Kidney (tissue), 14 donors: ENCODE data around the gene MSI2. TPM values are rescaled to one million over a fixed set of nuclear protein-coding genes. Genes with fewer than 3 reads are reported as not detected.
A peak's percentile ranks its signal among the peaks of the same experiment; 100 is the strongest.

ENCODE experiments used
- DNase-seq, 5 donors: peaks; one replicate each; pipeline ENCODE4 v3.0.0-alpha.2; 2013 to 2020
- FAIRE-seq: peaks from 2 replicates; lab custom pipeline; 2012; peaks lifted over from hg19 to GRCh38; lab: Jason Lieb, UNC
- H3K27ac ChIP-seq, 2 donors: one replicate each; pipeline ENCODE4 v1.7.0; 2013; ENCODE audit warnings: low read depth in 2 of 2, low read length in 2 of 2, inconsistent platforms in 1 of 2
- H3K27me3 ChIP-seq: one replicate; pipeline ENCODE4 v1.7.1; 2013; ENCODE audit warnings: low read length, inconsistent platforms; ENCODE audit not compliant: control insufficient read depth, insufficient read depth
- H3K36me3 ChIP-seq, 3 donors: one replicate each; pipeline versions ENCODE4 v1.7.0 to v1.7.1; 2013; ENCODE audit warnings: low read length in 3 of 3, control low read depth in 1 of 3, inconsistent platforms in 1 of 3; ENCODE audit not compliant: insufficient read depth in 3 of 3, control insufficient read depth in 2 of 3
- H3K4me1 ChIP-seq, 3 donors: one replicate each; pipeline versions ENCODE4 v1.7.0 to v1.7.1; 2013; ENCODE audit warnings: low read length in 3 of 3, inconsistent platforms in 1 of 3, low read depth in 1 of 3; ENCODE audit not compliant: control insufficient read depth in 2 of 3, insufficient read depth in 2 of 3
- H3K4me3 ChIP-seq, 3 donors: one replicate each; pipeline versions ENCODE4 v1.7.0 to v1.8.1; 2013; ENCODE audit warnings: low read length in 3 of 3, control low read depth in 1 of 3, inconsistent platforms in 1 of 3
- H3K9ac ChIP-seq, 3 donors: one replicate each; pipeline versions ENCODE4 v1.7.0 to v1.7.1; 2013; ENCODE audit warnings: low read length in 3 of 3, control low read depth in 1 of 3, inconsistent platforms in 1 of 3
- H3K9me3 ChIP-seq, 3 donors: one replicate each; pipeline versions ENCODE4 v1.7.0 to v1.7.1; 2013; ENCODE audit warnings: low read length in 3 of 3, control low read depth in 1 of 3, inconsistent platforms in 1 of 3; ENCODE audit not compliant: control insufficient read depth in 2 of 3, insufficient read depth in 1 of 3
- CTCF ChIP-seq: IDR thresholded peaks from 3 replicates; pipeline ENCODE4 v1.5.1; 2012; ENCODE audit warnings: mild to moderate bottlenecking, moderate library complexity, borderline replicate concordance; ENCODE audit not compliant: insufficient read depth; ENCODE audit errors: extremely low read depth
- intact Hi-C: fragments of 100-400 bp; cut with DNase I; formaldehyde crosslinking; loops from one replicate; pipeline ENCODE4 v1.11.1; 2022
- polyA plus RNA-seq: library from polyadenylated mRNA; stranded (reverse); fragments of 350-450 nt; fragmentation: Illumina TruSeq; extraction: RNeasy Lipid Tissue Mini Kit (QIAGEN cat#74804); gene quantifications from one replicate; pipeline ENCODE4 v1.2.3, GENCODE V29; 2014; ENCODE audit warnings: low read depth, low replicate concordance; ENCODE audit not compliant: insufficient read depth
- total RNA-seq: library from RNA; stranded (reverse); fragmentation: NEBNext Ultra II Directional; extraction: Animal tissue kit (Norgen Biotek cat#: 25700); gene quantifications from one replicate; pipeline ENCODE4 v1.2.1, GENCODE V29; 2021
- donor health status: control.
- donor health status: control.
- donor health status: control.
- donor health status: control.
- donor health status: control.
- donor health status: DM: yes; HTN: yes; CAD: no.
- donor health status: Normal renal cell carcinoma (clear cell type).

The MSI2 gene
- total and polyA plus RNA-seq, 2 donors from 2014 or later, result 69.2 to 151 TPM

- no peak overlapping the region for H3K4me3 ChIP-seq
- peaks cover 0 to 28% (median 8%) of the 10 kb centered on the region in 3 donors for H3K4me1 ChIP-seq
- no peaks in the 10 kb centered on the region for H3K9me3 ChIP-seq
- H3K27ac ChIP-seq, result peak overlapping the region in 1 of 2 donors; percentile 3
- no peak for DNase-seq
- no peaks in the 10 kb centered on the region for H3K27me3 ChIP-seq
- FAIRE-seq, result no peak
- H3K36me3 ChIP-seq, result no peaks in the 10 kb centered on the region
- TF ChIP-seq CTCF, result no peak
- intact Hi-C loops, result no loop called here
- H3K9ac ChIP-seq, result peak overlapping the region in 1 of 3 donors; percentile 20
Measured at GRCh38 chr17:57568340-57568739, 312.0 kb downstream of the MSI2 start.

- no peak for DNase-seq
- no peaks in the 10 kb centered on the region for H3K36me3 ChIP-seq
Measured at GRCh38 chr17:57569021-57569420, 312.7 kb downstream of the MSI2 start.

GRCh38 chr17:57569853-57570252, 313.5 kb downstream of the MSI2 start:
- Histone ChIP-seq H3K9ac (no peak overlapping the region), H3K36me3 (no peaks in the 10 kb centered on the region), H3K27me3 (no peaks in the 10 kb centered on the region), H3K27ac (no peak overlapping the region), H3K4me3 (no peak overlapping the region), H3K9me3 (no peaks in the 10 kb centered on the region), H3K4me1 (peaks cover 0 to 14% (median 0%) of the 10 kb centered on the region in 3 donors)
- DNase-seq, result no peak
- intact Hi-C loops, result no loop called here
- no peak for FAIRE-seq
- TF ChIP-seq CTCF, result no peak

More at GRCh38 chr17:57569021-57569420, 312.7 kb downstream of the MSI2 start:
- H3K4me1 ChIP-seq, result peaks cover 0 to 22% (median 4%) of the 10 kb centered on the region in 3 donors
- H3K9me3 ChIP-seq, result no peaks in the 10 kb centered on the region
- no peak overlapping the region for H3K27ac ChIP-seq
- no peak overlapping the region for H3K9ac ChIP-seq
- intact Hi-C loops, result no loop called here
- TF ChIP-seq CTCF, result no peak
- no peaks in the 10 kb centered on the region for H3K27me3 ChIP-seq
- no peak for FAIRE-seq
- H3K4me3 ChIP-seq, result no peak overlapping the region
